Measurements from ENCODE around the gene C5orf15.
A peak's percentile ranks its signal among the peaks of the same experiment; 100 is the strongest.

The C5orf15 gene

GRCh38 chr5:133968204-133968980 is at the start of gene C5orf15:
Gene C5orf15 (minus strand): TSS chr5:133968625. CDS start chr5:133968584, 41 bp downstream.
- Histone ChIP-seq H3K4me3 (replicated peaks; ENCODE audit: low read depth, low read length) (peak within 1 kb of the TSS; percentile 100), H3K36me3 (ENCODE audit: control insufficient read depth, insufficient read depth, low read length) (peaks cover 6% of the 10 kb centered on the region), H3K27me3 (replicated peaks; ENCODE audit: control insufficient read depth, insufficient read depth, low read length) (no peaks in the 10 kb centered on the region)
- peak; percentile 92 for DNase-seq (ENCODE audit: extremely low read depth, insufficient read length)
- TF ChIP-seq, protein P1, sequence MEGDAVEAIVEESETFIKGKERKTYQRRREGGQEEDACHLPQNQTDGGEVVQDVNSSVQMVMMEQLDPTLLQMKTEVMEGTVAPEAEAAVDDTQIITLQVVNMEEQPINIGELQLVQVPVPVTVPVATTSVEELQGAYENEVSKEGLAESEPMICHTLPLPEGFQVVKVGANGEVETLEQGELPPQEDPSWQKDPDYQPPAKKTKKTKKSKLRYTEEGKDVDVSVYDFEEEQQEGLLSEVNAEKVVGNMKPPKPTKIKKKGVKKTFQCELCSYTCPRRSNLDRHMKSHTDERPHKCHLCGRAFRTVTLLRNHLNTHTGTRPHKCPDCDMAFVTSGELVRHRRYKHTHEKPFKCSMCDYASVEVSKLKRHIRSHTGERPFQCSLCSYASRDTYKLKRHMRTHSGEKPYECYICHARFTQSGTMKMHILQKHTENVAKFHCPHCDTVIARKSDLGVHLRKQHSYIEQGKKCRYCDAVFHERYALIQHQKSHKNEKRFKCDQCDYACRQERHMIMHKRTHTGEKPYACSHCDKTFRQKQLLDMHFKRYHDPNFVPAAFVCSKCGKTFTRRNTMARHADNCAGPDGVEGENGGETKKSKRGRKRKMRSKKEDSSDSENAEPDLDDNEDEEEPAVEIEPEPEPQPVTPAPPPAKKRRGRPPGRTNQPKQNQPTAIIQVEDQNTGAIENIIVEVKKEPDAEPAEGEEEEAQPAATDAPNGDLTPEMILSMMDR (IDR thresholded peaks at IDR 0.05; ENCODE audit: insufficient read depth, low read length, poor library complexity, severe bottlenecking) = no peak

GRCh38 chr5:134008266-134008749 is 39.9 kb upstream of the C5orf15 start:
- TF ChIP-seq, protein P1 (IDR thresholded peaks at IDR 0.05; ENCODE audit: insufficient read depth, low read length, poor library complexity, severe bottlenecking) = no peak
- no peaks in the 10 kb centered on the region for H3K36me3 ChIP-seq (ENCODE audit: control insufficient read depth, insufficient read depth, low read length)
- H3K4me3 ChIP-seq (replicated peaks; ENCODE audit: low read depth, low read length) = no peak overlapping the region
- DNase-seq (ENCODE audit: extremely low read depth, insufficient read length) = no peak
- no peaks in the 10 kb centered on the region for H3K27me3 ChIP-seq (replicated peaks; ENCODE audit: control insufficient read depth, insufficient read depth, low read length)

GRCh38 chr5:134007581-134008265 is 39.3 kb upstream of the C5orf15 start:
- H3K27me3 ChIP-seq (replicated peaks; ENCODE audit: control insufficient read depth, insufficient read depth, low read length) = no peaks in the 10 kb centered on the region
- DNase-seq (ENCODE audit: extremely low read depth, insufficient read length) = no peak
- TF ChIP-seq, protein P1 (IDR thresholded peaks at IDR 0.05; ENCODE audit: insufficient read depth, low read length, poor library complexity, severe bottlenecking) = no peak

GRCh38 chr5:134006115-134006514 is 37.7 kb upstream of the C5orf15 start:
- Histone ChIP-seq H3K36me3 (ENCODE audit: control insufficient read depth, insufficient read depth, low read length) (peaks cover 3% of the 10 kb centered on the region), H3K27me3 (replicated peaks; ENCODE audit: control insufficient read depth, insufficient read depth, low read length) (no peaks in the 10 kb centered on the region), H3K4me3 (replicated peaks; ENCODE audit: low read depth, low read length) (no peak overlapping the region; the same call in 1 of the 2 replicates)
- TF ChIP-seq, protein P1 (IDR thresholded peaks at IDR 0.05; ENCODE audit: insufficient read depth, low read length, poor library complexity, severe bottlenecking) = no peak
- DNase-seq (ENCODE audit: extremely low read depth, insufficient read length) = no peak

More at GRCh38 chr5:134007581-134008265, 39.3 kb upstream of the C5orf15 start:
- H3K36me3 ChIP-seq (ENCODE audit: control insufficient read depth, insufficient read depth, low read length) = no peaks in the 10 kb centered on the region
- no peak overlapping the region for H3K4me3 ChIP-seq (replicated peaks; ENCODE audit: low read depth, low read length)

DNA sequence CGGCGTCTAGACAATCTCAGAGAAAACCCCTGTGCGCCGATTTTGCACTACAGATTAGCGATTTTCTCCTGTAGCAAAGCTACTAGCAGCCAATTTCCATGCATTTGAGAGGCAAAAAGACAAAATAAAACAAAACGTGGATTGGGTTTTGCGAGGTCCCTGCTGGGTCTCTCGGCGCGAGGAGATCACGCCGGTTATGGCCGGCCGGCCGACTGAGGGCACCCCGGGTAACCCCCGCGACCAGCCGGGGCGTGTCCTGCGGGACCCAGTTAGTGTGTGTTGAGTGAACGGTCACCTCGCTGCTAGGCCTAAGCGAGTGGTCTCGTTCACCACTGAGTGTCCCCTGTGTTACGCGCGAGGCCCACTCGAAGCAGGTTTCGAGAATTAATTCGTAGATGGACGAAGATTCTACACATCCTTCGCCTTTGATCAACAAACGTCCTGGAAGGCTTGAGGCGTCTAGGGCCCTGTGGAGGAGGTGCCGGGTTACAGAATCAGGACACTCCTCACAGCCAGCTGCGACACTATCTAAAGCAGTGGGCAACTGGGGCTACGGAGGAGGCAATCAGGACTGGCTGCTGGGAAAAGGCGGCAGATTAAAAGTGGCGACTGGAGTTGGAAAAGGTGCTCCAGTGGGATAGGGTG is 37.1 kb upstream of the C5orf15 start:
- Histone ChIP-seq H3K27me3 (replicated peaks; ENCODE audit: control insufficient read depth, insufficient read depth, low read length) (no peaks in the 10 kb centered on the region), H3K4me3 (replicated peaks; ENCODE audit: low read depth, low read length) (peak overlapping the region; percentile 84)

More for the DNA sequence above, 37.1 kb upstream of the C5orf15 start:
- peaks cover 6% of the 10 kb centered on the region for H3K36me3 ChIP-seq (ENCODE audit: control insufficient read depth, insufficient read depth, low read length)
- TF ChIP-seq, protein P1 (IDR thresholded peaks at IDR 0.05; ENCODE audit: insufficient read depth, low read length, poor library complexity, severe bottlenecking) = no peak
- DNase-seq (ENCODE audit: extremely low read depth, insufficient read length) = peak; percentile 54
